HG03460 (cell line): ENCODE results near the gene TRAF1.

ENCODE experiments used
- ATAC-seq: cut with Tn5 transposase; IDR thresholded peaks from one replicate; pipeline ENCODE4 v1.9.1; 2021; ENCODE audit not compliant: unreplicated experiment

The TRAF1 gene

DNA sequence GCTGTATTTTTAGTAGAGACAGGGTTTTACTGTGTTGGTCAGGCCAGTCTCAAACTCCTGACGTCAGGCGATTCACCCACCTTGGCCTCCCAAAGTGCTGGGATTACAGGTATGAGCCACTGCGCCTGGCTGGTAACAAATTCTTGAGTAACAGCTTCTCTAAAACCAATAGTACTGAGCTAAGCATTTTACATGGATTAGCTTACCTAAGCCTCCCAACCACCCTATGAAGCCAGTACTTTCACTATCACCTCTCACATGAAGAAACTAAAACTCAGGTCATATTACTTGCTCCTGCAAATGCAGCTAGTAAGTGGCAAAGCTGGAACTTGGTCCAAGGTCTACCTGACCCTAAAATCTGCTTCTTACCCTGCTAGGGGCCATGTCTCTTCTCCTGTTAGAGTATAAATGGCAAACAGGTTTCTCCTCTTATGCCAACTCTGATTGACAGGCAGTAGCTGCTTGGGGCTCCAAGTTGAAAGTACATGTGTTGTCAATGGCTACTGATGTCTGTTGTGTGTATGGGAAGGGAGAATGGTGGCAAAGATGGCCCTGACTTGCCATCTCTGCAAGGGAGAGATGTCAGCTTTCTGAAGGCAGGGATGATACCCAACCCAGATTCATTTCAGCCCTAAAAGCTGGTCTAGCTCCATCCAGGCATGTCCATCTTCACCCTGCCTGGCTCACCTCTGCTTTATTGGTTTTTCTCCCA is 53.6 kb downstream of the TRAF1 start:
- no peak for ATAC-seq

DNA sequence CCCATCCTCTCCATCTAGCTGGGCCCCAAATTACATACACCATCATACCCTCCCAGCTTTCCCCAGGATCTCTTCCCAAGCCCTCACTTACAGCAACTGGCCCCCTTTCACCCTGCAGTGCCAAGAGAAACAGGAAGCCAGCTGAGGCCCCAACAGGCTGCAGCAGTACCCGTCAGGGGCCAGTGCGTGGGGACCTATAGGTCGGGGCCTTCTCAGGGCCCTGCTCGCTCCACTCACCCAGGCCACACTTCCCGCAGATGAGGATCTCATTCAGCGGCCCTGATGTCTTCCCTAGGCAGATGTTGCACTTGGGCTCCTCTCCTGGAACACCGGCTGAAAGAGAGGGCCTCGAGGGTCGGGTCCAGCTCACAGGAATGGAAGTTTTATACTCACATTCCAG is 56.4 kb downstream of the TRAF1 start:
- ATAC-seq = no peak

DNA sequence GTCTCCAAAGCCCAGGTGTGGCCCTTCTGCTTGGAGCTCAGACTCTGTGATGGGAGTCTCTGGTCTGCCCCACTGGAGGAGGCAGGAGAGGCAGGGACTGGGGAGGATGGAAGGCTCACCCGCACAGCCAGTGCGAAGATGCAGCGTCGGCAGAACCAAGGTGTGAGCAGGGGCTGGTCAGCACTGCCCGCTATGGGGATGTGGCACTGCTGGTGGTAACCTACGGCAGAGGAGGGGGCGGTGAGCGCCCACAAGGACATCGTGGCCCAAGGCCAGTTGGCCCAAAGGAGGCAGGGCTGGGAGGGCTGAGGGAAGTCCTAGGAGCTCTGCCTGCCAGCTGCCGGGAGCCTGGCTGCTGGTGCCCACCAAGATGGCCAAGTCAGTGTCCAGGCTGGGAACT is 56.9 kb downstream of the TRAF1 start:
- no peak for ATAC-seq

DNA sequence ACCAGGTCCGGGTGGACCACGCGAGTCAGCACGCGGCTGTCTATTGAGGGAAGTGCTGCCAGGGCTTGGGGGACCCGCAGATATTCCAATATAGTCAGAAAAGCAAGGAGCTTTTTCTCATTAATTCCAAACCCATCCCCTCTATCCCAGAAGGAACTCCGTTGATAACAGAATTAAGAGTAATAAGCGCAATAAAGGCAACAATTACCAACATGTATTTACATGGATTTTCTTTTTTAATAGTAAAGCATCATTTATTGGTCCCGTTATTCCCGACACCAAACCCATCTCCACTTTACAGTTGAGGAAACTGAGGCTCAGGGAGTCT is 57.3 kb downstream of the TRAF1 start:
- no peak for ATAC-seq

DNA sequence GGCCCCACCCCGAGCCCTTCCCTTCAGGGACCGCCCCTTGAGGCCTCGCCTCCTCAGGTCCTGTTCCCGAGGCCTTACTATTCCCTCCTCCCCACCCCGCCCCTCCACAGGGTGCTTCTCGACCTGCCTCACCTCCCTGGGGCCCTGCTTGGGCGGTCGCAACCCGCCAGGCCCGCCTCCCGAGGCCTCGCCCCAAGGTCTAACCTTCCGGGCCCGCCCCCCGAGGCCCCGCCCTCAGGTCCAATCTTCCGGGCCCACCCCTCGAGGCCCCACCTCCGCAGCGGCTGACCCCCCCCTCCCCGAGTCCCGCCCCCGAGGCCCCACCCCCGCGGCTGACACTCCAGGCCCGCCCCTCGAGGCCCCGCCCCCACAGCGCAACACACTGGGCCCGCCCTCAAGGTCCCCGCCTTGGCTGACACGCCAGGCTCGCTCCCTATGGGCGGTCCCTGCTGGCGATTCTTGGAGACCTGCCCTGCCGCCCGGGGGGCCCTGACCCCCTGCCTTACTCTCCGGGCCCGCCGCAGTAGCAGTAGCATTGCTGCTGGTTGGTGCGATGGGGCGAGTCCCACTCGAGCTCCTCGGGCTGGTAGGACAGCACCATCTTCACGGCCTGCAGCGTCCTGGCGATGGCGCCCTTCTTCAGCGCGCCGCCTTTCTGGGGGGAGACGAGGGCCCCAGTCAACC is 57.8 kb downstream of the TRAF1 start:
- peak; percentile 87 for ATAC-seq

DNA sequence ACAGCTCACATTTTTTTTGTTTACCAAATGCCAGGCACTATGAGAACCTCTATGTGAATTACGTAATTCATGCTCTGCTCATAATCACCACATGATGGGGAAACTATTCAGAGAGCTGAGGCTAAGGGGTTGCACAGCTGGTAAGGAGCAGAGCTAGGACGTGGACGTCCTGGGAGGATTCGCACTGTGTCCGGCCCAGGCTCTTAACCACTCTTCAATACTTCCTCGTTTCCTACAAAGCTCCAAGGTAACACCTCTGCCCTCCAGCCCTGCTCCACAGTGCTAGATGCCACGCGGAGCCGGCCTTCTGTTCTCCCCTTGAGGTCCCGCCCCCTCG is 58.3 kb downstream of the TRAF1 start:
- ATAC-seq = no peak

DNA sequence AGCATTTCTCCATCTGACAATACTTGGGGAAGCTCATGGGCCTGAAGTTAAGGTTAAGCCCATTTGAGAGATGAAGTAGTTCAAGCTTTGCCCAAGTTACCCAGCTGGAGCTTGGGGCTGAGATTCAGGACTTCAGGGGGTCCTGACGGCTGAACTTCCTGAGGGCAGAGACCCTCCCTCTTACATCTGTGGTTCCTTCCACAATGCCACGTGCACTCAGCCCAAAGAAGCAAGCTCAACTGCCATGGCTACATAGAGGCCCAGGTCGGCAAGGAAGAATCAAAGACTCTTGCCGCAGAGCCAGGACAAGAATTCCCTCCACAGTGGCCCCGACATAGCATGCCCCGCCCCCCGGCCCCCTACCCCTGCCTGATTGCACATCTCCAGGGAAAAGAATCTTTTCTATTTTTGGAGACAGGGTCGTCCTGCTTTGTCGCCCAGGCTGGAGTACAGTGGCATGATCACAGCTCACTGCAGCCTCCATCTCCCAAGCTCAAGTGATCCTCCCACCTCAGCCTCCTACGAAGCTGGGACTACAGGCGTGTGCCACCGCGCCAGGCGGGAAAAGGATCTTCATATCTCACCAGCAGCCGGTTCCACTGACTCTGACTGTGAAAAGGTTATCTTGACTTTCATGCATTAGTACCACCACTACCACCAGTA is 58.8 kb downstream of the TRAF1 start:
- no peak for ATAC-seq

DNA sequence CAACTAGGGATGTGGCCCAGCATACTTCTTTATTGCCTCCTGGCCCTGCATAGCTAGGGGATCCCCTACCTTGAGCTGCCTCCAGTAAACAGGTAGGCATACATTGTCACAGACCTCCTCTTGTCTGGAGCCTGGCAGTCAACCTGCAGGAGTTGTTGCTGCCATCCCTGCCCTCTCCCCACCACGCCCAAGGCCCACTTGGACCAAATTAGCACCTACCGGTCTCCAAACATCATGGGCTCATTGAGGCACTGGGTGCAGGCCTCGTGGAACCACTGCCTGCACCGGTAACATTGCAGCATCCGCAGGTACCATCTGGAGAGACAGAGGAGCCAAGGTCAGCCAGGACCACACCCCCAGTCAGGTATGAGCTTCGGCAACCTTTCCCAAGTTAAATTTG is 59.9 kb downstream of the TRAF1 start:
- ATAC-seq = no peak

DNA sequence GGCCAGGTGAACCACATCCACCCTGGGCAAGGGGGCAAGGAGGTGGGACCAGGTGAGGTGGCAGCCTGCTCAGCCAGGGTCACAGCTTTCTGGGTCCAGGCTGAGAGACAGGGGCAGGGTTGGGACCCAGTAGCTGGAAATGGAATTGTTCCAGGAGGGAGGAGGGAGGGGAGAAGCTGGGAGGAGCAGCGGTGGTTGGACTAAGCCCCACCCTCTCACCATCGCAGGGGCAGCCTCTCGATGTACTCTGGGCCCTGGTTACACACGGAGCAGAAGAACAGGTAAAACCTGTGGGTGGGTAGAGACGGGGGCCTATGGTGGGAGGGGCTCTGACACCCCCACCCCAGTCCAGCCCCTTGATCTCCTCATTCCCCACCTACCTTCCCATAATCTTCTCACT is 60.8 kb downstream of the TRAF1 start:
- no peak for ATAC-seq

DNA sequence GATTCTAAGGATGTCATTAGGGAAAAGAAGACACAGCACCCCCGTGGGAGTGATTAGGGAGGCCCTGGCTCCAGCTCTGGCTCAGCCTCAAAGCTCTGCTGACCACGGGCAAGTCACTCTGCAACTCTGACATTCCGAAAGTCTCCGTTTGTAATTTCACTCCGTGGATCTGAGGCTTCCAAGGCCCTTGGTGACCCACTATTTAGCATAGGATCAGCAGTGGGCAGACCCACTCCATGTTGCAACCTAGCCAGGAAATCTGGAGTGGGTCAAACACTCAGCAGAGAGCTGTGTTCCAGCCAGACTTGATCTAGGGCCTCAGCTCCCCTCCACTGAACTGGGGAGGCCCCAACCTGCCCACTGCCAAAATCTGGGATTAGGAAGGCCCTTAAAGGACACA is 61.4 kb downstream of the TRAF1 start:
- ATAC-seq = no peak

DNA sequence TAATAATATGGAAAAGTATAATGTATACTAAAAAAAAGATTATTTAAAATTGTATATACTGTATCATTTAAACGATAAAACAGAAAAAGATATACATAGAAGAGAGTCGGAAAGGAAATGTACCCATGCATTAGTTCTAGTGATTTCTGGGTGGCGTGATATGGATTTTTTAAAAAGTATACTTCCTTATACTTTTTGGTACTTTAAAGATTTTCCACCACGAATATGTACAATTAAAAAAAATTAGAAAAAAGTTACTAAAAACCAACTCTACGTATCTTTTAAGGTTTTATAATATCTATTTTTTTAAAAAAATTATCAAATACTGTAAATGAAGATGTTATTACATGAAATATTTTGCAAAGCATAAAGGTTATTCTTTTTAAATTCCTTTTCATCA is 61.9 kb downstream of the TRAF1 start:
- ATAC-seq = no peak

DNA sequence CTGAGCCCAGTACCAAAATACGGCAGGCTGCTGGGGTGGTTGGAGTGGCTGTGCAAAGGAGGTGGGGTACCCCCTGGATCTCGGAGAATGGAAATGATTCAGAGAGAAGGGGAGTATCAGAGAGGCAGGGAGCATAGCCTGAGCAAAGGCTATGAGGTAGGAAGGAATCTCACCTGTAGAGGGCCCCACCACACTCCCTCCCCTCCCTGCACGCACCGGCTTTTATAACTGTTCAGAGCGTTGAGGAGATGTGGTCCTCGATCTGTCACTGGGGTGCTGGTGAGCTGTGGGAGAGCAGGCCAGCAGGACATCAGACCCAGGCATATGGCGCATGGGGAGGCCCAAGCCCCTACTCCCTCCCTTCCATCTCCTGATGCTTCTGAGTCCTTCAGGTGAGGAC is 62.8 kb downstream of the TRAF1 start:
- ATAC-seq = no peak

DNA sequence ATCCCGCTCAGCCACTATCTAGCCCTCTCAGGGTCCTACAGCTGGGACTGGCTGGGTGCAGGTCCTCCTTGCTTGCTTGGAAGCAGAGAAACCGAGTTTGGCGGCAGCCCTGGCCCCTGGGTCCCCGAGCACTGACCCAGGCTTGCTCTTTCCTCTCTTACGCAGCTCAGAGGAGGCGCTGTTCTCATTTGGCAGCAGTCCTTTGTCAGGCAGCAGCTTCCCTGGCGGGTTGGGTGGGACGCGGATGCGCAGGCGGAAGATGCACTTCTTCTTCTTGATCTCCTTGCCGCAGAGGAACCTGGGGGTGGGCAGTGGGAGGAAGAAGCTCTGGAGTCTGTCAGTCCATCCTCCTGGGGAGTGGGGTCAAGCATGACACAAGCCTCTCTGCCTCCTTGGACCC is 64.1 kb downstream of the TRAF1 start:
- ATAC-seq = no peak

DNA sequence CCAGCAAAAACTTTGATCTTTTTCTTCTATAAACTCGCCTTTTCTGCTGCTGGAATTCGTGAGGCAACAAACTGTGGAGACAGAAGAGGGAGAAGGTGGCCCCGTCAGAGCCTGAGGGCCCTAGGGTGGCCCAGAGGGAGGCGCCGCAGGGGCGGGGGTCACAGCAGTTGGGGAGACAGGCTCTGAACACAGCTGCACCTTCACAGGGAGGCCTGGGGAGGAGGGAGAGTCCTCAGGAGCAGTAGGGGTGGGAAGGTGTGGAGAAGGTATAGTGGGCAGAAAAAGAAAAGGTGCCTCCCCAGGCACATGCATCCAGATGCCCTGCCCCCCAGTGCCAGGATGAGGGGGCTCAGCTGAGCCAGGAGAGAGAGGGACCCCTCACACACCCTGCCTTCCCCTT is 64.7 kb downstream of the TRAF1 start:
- no peak for ATAC-seq

DNA sequence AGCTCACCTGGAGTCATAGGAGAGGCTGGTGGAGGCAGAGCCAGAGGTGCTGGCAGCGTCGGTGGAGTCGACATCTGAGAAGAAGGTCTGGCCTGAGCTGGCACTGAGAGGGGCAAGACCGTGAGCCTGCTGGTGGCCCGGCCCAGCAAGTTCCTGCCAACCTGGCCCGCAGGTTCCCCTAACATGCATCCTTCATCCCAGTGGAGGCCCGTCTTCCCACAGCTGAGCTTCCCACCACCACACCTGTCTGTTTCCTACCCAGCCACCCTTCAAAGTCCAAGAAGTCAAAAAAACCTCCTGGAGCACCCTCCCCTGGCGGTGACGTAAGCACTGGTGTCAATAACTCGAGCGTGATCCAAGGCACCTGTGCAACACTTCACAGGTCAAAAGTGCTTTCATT is 66.5 kb downstream of the TRAF1 start:
- no peak for ATAC-seq

DNA sequence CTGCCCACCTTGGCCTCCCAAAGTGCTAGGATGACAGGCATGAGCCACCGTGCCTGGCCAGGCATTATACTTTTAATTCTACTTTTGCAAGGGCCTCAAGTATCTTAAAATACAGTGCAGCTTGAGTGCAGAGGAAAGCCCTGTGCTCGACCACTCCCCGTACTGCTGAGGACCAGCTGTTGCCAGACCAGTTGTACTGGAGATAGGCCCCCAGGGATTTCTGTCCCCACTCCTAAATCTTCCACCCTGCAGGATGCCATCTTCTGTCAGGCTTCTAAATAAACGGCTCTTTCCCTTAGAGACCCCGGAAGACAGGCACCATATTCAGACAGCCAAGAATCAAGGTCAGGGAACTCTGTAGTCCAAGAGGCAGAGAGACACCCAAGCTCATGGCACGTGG is 67.2 kb downstream of the TRAF1 start:
- ATAC-seq = no peak

DNA sequence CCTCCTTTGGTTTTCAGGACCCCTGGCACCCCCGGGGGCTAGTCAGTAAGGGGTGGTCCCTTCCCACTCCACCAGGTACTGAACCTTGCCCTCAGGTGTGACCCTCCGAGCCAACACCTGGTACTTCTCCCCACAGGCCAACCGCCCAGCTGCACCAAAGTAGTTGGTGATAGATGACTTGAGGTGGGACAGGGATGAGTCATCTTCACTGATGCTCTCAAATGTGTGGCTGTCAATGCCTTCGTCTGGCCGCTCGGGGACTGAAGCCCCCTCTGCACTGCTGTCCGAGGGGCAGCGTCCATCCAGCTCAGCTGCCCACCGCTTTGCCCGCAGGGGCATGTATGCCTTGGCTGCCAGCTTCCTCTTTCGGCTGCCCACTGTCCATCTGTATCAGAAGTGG is 68.7 kb downstream of the TRAF1 start:
- ATAC-seq = no peak

DNA sequence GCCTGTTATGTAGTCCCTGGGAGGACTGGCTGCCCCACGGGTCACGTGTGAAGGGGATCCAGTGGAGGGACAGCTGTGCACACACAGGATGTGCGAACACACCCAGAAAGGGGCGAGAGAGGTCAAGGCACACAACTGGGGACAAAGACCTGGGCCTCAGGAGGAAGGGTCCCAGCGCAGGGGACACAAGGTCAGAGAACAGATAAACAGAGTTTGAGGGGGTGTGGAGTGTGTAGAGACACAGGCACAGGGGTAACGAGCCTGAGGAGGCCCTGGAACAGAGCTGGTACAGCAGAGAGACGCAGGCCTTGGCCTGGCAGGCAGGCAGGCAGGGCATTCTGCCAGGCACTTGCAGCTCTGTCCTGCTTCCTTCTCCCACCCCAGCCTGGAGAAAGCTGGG is 69.1 kb downstream of the TRAF1 start:
- no peak for ATAC-seq

DNA sequence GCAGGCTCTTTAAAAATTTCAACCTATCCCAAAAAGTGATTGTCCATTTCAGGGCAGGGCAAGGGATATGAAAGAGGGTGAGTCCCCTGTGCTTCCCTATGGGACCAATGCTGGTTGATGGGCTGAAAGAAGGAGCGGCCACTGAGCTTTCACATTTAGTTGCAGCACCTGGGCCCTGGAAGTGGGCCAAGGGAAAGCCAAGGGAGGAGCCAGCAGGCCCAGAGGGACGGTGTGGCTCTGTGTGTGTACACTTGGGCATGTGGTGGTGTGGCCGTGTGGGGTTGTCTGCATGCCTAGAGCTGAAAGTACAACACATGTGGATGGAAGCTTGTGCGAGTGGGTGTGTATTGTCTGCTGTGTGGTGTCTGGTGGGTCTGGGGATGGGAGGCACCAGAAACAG is 69.9 kb downstream of the TRAF1 start:
- no peak for ATAC-seq

DNA sequence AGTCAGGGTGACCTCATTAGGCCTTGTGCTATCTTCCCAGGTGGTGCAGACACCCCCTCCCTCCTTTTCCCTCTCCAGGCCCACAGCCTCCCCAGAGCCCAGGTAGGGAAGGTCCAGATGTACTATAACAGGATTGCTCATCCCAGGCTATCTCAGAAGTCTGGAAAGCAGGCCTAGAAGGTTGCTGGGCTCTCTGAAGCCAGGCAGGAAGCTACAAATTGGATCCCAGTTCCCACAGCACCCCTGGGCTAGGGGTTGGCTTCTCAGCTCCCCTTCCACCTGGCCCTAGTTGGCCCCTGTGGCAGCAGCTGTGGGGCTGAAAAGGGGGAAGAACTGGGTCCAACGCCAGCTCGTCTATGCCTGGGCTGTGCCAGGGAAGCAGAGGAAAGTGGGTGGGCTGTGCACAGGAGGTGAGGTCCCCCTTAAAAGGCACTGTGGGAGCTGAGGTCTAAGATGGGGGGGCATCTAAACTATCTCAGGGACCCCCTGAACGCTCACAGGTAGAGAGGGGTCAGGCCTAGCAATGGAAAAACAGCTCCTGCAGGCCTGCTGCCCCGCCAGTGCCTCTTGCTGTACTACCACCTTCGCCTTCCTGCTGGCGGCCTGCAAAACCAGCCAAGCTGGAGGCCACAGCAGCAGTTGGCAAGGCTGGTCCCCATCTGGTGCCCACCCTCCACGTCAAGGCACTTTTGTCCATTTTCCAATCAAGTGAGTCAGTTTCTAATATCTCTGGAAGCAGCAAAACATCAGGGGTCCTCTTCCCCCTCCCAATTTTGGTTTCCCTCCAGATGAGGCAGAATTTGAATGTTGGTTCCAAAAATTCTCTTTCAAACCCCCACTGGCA is 70.5 kb downstream of the TRAF1 start:
- ATAC-seq = no peak

DNA sequence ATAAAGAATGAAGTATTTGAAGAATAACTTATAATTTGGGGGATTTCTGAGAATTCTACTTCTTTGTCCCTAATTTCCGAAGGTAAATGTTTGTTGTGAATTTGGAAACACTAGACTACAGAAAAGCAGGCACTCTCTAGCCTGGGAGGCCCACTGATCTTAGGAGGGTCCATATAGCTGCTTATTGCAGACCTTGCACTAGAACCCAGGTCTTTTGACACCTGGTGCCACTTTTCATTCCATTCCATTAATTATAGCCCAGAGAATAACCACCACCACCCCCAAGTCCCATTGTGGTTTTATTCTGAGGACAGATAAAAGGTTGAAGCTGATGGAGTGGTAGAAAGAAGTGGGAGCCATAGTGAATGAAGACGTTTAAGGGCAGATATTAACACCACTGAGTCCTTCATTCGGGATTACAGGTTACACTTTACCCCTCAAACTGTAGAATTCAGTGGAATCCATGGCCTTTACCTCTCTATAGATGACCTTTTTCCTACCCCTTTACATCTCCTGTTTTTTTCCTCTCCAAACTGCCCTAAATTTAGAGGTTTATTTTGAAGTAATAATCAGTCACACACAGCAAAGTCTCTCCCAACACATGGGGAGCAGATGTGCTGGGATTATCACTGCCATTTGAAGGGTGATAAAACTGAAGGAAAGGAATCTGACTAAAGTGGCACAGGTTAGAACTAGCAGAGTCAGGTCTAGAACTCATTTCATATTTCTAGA is 71.8 kb downstream of the TRAF1 start:
- ATAC-seq = no peak
